Neural cell (in vitro differentiated cells): Measurements from ENCODE around the gene KLF2. TPM values are rescaled to one million over a fixed set of nuclear protein-coding genes. Genes with fewer than 3 reads are reported as not detected.
A peak's percentile ranks its signal among the peaks of the same experiment; 100 is the strongest.

Experiments
- H2AFZ ChIP-seq: fragments of 200-600, 300-800 bp; sonication (generic), shearing (Covaris generic); 2 replicates; pipeline ENCODE4 v1.6.0; 2014; ENCODE audit warnings: low read depth, mild to moderate bottlenecking, antibody characterized with exemption, low read length, moderate library complexity
- H3F3A ChIP-seq: fragments of 200-600 bp; shearing (Covaris generic); 2 replicates; pipeline ENCODE4 v1.6.1; 2016; ENCODE audit warnings: mild to moderate bottlenecking, moderate library complexity, mixed read lengths, antibody characterized with exemption, low read length; ENCODE audit not compliant: insufficient read depth, poor library complexity, severe bottlenecking
- H3K27ac ChIP-seq: fragments of 200-600, 300-800 bp; sonication (generic), shearing (Covaris generic); 2 replicates; pipeline ENCODE4 v1.5.1; 2014; ENCODE audit warnings: mild to moderate bottlenecking, low read length, moderate library complexity
- H3K27me3 ChIP-seq: fragments of 300-800, 200-600 bp; sonication (generic), shearing (Covaris generic); 2 replicates; pipeline ENCODE4 v1.6.0; 2014; ENCODE audit warnings: mild to moderate bottlenecking, low read depth, low read length, moderate library complexity; ENCODE audit not compliant: insufficient read depth
- H3K36me3 ChIP-seq: fragments of 300-800, 200-600 bp; sonication (generic), shearing (Covaris generic); 2 replicates; pipeline ENCODE4 v1.5.1; 2014; ENCODE audit warnings: mild to moderate bottlenecking, antibody characterized with exemption, low read length, moderate library complexity; ENCODE audit not compliant: insufficient read depth
- H3K4me2 ChIP-seq: fragments of 300-800, 200-600 bp; sonication (generic), shearing (Covaris generic); 2 replicates; pipeline ENCODE4 v1.6.0; 2014; ENCODE audit warnings: mild to moderate bottlenecking, low read length
- H3K4me3 ChIP-seq: fragments of 300-800, 200-600 bp; sonication (generic), shearing (Covaris generic); 2 replicates; pipeline ENCODE4 v1.5.1; 2014; ENCODE audit warnings: mild to moderate bottlenecking, low read length, moderate library complexity
- H3K79me2 ChIP-seq: fragments of 200-600 bp; shearing (Covaris generic); replicated peaks from 2 replicates; pipeline ENCODE4 v1.6.0; 2014; ENCODE audit warnings: mild to moderate bottlenecking, low read length, moderate library complexity; ENCODE audit not compliant: insufficient read depth
- H3K9ac ChIP-seq: fragments of 300-800, 200-600 bp; sonication (generic), shearing (Covaris generic); 2 replicates; pipeline ENCODE4 v1.6.1; 2016; ENCODE audit warnings: mild to moderate bottlenecking, low read length, mixed read lengths
- H3K9me2 ChIP-seq: fragments of 200-600 bp; shearing (Covaris generic); 2 replicates; pipeline ENCODE4 v1.6.1; 2016; ENCODE audit warnings: mild to moderate bottlenecking, low read length, mixed read lengths; ENCODE audit not compliant: insufficient read depth
- H3K9me3 ChIP-seq: fragments of 200-600, 300-800 bp; sonication (generic), shearing (Covaris generic); 2 replicates; pipeline ENCODE4 v1.6.1; 2016; ENCODE audit warnings: mild to moderate bottlenecking, mixed run types, low read length, moderate library complexity, mixed read lengths
- H4K20me1 ChIP-seq: fragments of 200-600 bp; shearing (Covaris generic); 2 replicates; pipeline ENCODE4 v1.6.1; 2016; ENCODE audit warnings: mild to moderate bottlenecking, mixed run types; ENCODE audit not compliant: insufficient read depth
- CTCF ChIP-seq: fragments of 450-650 bp; IDR thresholded peaks from 2 replicates; pipeline ENCODE4 v1.5.1; 2014; ENCODE audit warnings: antibody characterized with exemption, mild to moderate bottlenecking, moderate library complexity; ENCODE audit not compliant: poor library complexity, severe bottlenecking
- EP300 ChIP-seq: fragments of 450-650 bp; conservative IDR thresholded peaks from 2 replicates; pipeline ENCODE4 v1.6.1; 2014; ENCODE audit warnings: antibody characterized with exemption, mild to moderate bottlenecking, moderate library complexity; ENCODE audit not compliant: poor library complexity, severe bottlenecking
- EZH2 ChIP-seq: fragments of 200-600, 300-800 bp; shearing (Covaris generic), sonication (generic); IDR thresholded peaks from 2 replicates; pipeline ENCODE4 v1.6.1; 2014; ENCODE audit warnings: antibody characterized with exemption, low read length, borderline replicate concordance, mild to moderate bottlenecking; ENCODE audit not compliant: insufficient read depth, poor library complexity, severe bottlenecking
- POLR2AphosphoS5 ChIP-seq: IDR thresholded peaks from 2 replicates; pipeline ENCODE4 v1.6.1; 2012
- RAD21 ChIP-seq: fragments of 450-650 bp; conservative IDR thresholded peaks from 2 replicates; pipeline ENCODE4 v1.6.1; 2014; ENCODE audit warnings: antibody characterized with exemption, mild to moderate bottlenecking, moderate library complexity
- REST ChIP-seq: IDR thresholded peaks from 2 replicates; pipeline ENCODE4 v1.6.1; 2012; ENCODE audit warnings: borderline replicate concordance
- SMC3 ChIP-seq: fragments of 450-650 bp; conservative IDR thresholded peaks from 2 replicates; pipeline ENCODE4 v1.6.1; 2014; ENCODE audit warnings: antibody characterized with exemption, mild to moderate bottlenecking, moderate library complexity; ENCODE audit not compliant: poor library complexity
- TAF1 ChIP-seq: IDR thresholded peaks from 2 replicates; pipeline ENCODE4 v1.6.1; 2012; ENCODE audit warnings: low read depth
- polyA plus RNA-seq: library from polyadenylated mRNA; depleted of rRNA; stranded (reverse); fragments of >200 nt; gene quantifications from 2 replicates; pipeline ENCODE4 v1.2.3, GENCODE V29; 2014

Gene KLF2
- polyA plus RNA-seq, 1 donor from 2014 or later: 0.15 TPM

GRCh38 chr19:16325161-16325527 lies 518 bp downstream of the KLF2 start:
- Histone ChIP-seq H3K4me2 (no peak overlapping the region), H2AFZ (no peak overlapping the region), H3K79me2 (no peaks in the 10 kb centered on the region), H3K9me2 (no peaks in the 10 kb centered on the region), H3F3A (no peaks in the 10 kb centered on the region), H3K27me3 (peaks cover 78% of the 10 kb centered on the region), H3K36me3 (no peaks in the 10 kb centered on the region), H3K9me3 (no peaks in the 10 kb centered on the region), H3K27ac (no peak overlapping the region), H4K20me1 (no peaks in the 10 kb centered on the region), H3K4me3 (peak overlapping the region; percentile 66), H3K9ac (peak overlapping the region; percentile 62)
- no peak for TF ChIP-seq TAF1
- no peak for TF ChIP-seq EZH2
- TF ChIP-seq CTCF: no peak
- no peak for TF ChIP-seq RAD21

GRCh38 chr19:16325641-16326400 lies 1.2 kb downstream of the KLF2 start:
- Histone ChIP-seq H3K27me3 (peaks cover 82% of the 10 kb centered on the region), H3K9me3 (no peaks in the 10 kb centered on the region), H3K79me2 (no peaks in the 10 kb centered on the region), H3K27ac (no peak overlapping the region), H3F3A (no peaks in the 10 kb centered on the region), H2AFZ (no peak overlapping the region), H4K20me1 (no peaks in the 10 kb centered on the region), H3K9ac (no peak overlapping the region), H3K36me3 (no peaks in the 10 kb centered on the region), H3K4me2 (no peak overlapping the region), H3K9me2 (no peaks in the 10 kb centered on the region), H3K4me3 (peak overlapping the region; percentile 53)
- TF ChIP-seq POLR2AphosphoS5: peak; percentile 18
- no peak for TF ChIP-seq REST
- peak; percentile 86 for TF ChIP-seq EZH2
- TF ChIP-seq EP300: no peak
- TF ChIP-seq SMC3: no peak
